Epithelial cell of esophagus (primary cell): ENCODE data around the gene ARHGEF28.
A peak's percentile ranks its signal among the peaks of the same experiment; 100 is the strongest.

Experiments
- DNase-seq: peaks from one replicate; pipeline ENCODE4 v3.0.0; 2010; ENCODE audit warnings: low read depth
- H3K4me3 ChIP-seq: 2 replicates; pipeline ENCODE4 v1.5.1; 2011; ENCODE audit warnings: mild to moderate bottlenecking, low read length, control low read depth
- TF ChIP-seq, protein P1 (sequence below): IDR thresholded peaks from 2 replicates; pipeline ENCODE4 v1.5.1; 2011; ENCODE audit warnings: low read depth, mild to moderate bottlenecking, low read length, control low read depth, inconsistent platforms; ENCODE audit not compliant: insufficient read depth; ENCODE audit errors: missing control alignments

The ARHGEF28 gene

DNA sequence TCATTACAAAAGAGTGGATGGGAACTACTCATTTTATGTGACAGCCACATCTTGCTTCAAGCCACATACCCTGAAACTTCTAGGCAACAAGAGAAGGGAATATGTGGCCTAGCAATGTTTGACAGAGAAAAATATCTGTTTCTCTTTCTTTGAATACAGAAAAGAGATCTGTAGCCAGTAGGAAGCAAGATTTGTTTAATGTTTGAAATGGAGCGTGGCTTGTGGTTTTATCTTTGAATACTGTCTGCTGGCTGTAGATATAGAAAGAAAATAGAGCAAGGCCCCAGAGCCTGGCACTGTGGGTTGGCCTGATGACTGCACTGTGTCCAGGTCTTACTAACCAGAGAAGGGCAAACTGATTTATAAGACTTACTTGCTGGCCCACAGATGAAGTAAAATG, 133.8 kb downstream of the ARHGEF28 start:
- DNase-seq, result no peak
- no peak overlapping the region for H3K4me3 ChIP-seq
- TF ChIP-seq, protein P1, sequence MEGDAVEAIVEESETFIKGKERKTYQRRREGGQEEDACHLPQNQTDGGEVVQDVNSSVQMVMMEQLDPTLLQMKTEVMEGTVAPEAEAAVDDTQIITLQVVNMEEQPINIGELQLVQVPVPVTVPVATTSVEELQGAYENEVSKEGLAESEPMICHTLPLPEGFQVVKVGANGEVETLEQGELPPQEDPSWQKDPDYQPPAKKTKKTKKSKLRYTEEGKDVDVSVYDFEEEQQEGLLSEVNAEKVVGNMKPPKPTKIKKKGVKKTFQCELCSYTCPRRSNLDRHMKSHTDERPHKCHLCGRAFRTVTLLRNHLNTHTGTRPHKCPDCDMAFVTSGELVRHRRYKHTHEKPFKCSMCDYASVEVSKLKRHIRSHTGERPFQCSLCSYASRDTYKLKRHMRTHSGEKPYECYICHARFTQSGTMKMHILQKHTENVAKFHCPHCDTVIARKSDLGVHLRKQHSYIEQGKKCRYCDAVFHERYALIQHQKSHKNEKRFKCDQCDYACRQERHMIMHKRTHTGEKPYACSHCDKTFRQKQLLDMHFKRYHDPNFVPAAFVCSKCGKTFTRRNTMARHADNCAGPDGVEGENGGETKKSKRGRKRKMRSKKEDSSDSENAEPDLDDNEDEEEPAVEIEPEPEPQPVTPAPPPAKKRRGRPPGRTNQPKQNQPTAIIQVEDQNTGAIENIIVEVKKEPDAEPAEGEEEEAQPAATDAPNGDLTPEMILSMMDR, result no peak

DNA sequence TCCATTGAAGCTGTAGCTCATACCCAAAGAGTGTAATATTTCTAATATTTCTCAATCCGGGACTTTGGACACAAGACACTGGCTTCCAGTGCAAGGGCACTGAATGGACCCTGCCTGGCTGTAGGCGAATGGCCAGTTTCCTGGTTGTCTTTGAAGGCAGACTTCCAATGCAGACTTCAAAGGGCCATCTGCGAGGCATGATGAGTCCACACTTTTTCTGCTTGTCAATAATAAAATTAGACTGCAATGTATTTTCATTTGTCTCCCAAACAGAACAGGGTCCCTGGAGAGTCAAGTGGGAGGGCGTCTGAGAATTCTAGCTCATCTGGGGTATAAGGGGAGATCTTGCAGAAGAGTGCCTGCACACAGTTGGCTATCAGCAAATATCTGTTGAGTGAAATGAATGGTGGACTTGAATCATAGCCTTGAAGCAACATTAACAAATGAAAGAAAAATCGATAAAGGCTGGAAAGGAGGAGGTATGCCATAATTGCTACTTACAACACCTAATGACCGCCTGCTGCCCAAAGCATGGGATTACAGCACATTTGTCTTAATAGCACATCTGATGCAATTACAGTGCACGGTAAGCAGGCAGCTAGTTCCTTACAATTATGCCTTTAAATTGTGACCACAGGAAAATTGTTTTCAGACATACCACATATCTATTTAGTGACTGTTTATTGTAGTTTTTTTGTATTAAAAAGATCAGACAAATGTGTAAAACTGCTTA, 137.5 kb downstream of the ARHGEF28 start:
- H3K4me3 ChIP-seq, result no peak overlapping the region
- TF ChIP-seq, protein P1, result no peak
- DNase-seq, result no peak

DNA sequence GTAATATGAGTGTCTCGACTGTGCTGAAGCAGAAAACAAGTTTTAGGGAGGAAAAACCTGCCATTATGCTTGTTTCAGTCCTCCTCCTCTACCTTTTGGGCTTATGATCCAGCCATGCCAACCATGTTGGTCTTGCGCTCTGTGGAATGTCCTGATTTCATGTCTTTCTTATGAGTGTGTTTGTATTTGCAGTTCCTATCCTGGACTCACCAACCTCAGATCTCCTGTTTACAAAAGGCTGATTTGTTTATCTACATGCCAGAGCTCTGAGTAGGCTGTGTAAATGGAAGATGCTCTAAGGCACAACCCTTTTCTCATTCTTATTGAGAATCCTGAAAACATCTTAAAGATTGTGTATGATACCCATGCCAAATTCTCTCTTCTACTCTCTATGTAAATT, 138.6 kb downstream of the ARHGEF28 start:
- TF ChIP-seq, protein P1, result no peak
- no peak overlapping the region for H3K4me3 ChIP-seq
- peak; percentile 88 for DNase-seq

DNA sequence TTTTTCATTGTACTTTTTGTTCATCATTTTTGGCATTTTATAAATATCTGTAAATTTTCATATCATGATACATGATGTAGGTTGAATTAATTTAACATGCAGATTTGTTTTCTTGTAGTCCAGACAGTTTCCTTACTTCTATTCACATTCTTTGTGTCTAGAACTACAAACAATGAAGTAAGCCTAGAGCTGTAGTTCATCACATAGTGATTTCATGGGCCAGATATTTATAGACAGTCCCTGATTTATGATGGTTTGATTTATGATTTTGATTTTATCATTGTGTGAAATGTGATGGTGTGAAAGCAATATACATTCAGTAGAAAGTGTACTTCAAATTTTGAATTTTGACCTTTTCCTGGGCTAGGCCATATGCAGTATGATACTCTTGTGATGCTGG, 139.0 kb downstream of the ARHGEF28 start:
- no peak for DNase-seq
- TF ChIP-seq, protein P1, result no peak
- H3K4me3 ChIP-seq, result no peak overlapping the region

DNA sequence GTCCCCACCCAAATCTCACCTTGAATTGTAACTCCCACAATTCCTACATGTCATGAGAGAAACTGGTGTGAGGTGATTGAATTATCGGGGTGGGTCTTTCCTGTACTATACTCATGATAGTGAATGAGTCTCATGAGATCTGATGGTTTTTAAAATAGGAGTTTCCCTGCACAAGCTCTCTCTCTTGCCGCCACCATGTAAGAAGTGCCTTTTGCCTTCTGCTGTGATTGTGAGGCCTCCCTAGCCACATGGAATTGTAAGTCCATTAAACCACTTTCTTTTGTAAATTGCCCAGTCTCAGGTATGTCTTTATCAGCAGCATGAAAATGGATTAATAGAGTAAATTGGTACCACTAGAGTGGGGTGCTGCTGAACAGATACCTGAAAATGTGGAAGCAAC, 140.9 kb downstream of the ARHGEF28 start:
- no peak overlapping the region for H3K4me3 ChIP-seq
- TF ChIP-seq, protein P1, result no peak
- no peak for DNase-seq

DNA sequence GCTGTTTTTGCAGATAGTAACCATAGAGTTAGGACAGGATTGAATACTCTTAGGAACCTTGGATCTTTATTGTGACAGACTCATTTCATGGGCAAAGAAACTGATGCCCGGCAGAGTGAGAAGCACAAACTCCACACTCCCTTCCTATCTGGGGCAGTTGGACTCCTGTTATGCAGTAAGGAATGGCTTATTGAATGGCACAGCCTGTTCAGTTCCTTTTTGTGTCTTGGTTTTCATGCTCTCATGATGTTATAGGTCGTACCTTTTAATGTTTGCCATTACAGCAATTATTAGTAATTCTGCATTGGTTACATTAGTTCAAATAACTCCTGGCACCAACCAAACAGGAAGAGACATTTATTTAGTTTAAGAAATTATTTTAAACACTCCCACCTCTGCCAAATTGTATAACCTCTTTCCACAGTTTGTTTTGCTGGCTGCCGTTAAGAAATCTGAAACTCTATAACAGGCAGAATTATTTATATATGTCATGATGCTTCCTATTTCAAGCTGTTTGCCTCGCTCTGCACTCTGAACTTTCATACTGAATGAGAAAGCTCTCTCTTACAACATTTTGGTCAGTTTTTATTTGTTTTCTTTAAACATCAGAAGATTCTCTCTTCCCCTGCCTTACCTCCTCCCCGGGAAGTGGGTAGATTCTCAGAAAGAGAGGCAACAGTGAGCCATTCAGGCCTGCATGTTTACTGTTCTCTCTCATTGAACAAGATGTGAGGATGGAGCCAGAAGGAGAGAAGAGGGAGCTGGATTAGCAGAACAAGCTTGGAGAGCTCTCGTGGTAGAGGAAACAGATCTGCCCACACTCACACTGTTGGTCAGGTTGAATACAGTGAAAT, 144.4 kb downstream of the ARHGEF28 start:
- no peak for DNase-seq
- no peak overlapping the region for H3K4me3 ChIP-seq
- TF ChIP-seq, protein P1, result no peak

DNA sequence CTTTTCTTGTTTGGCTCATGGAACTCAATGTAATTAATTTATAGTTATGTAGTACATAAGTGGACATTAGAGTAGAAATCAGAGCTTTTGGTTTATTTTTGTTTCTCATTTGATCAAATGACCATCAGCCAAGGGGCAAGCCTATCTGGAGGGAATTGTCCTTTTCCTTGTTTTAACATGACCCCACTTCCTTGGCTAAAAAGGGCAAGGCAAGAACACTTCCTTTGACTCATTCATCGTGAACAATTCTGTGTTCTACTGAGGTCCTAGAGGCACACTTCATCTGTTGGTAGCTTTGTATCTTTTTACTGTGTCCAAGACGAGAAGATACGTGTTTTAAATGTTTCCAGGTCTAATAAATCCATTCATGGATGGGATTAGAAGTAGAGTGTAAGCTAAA, 148.9 kb downstream of the ARHGEF28 start:
- no peak overlapping the region for H3K4me3 ChIP-seq
- no peak for DNase-seq
- TF ChIP-seq, protein P1, result no peak
